H1 (cell line): Measurements from ENCODE around the gene HIC1. TPM values are rescaled to one million over a fixed set of nuclear protein-coding genes. Genes with fewer than 3 reads are reported as not detected.

Source experiments
- CTCF ChIA-PET: fragments of 300-600 bp; sonication (Branson Sonifier 250); formaldehyde crosslinking; loops from one replicate; lab custom pipeline; 2021; ENCODE audit not compliant: partially characterized antibody; lab: Charles Lee
- POLR2A ChIA-PET: fragments of 300-600 bp; sonication (Branson Sonifier 250); formaldehyde crosslinking; loops from one replicate; lab custom pipeline; 2021; ENCODE audit warnings: inconsistent platforms; ENCODE audit not compliant: partially characterized antibody; lab: Charles Lee
- DNase-seq, 2 experiments: peaks; one replicate each; pipeline versions ENCODE4 v3.0.0 to v3.0.0-alpha.2; 2010 to 2022; ENCODE audit warnings: low spot score in 2 of 2, low read depth in 1 of 2, mixed read lengths in 1 of 2
- FAIRE-seq: peaks from 2 replicates; lab custom pipeline; 2011; peaks lifted over from hg19 to GRCh38; lab: Jason Lieb, UNC
- H2AFZ ChIP-seq: 2 replicates; pipeline ENCODE4 v1.8.1; 2012; ENCODE audit warnings: low read length, inconsistent platforms
- H2AK5ac ChIP-seq: 2 replicates; pipeline ENCODE4 v1.6.1; 2013; ENCODE audit warnings: low read depth, low read length
- H2BK120ac ChIP-seq: replicated peaks from 2 replicates; pipeline ENCODE3; 2013; ENCODE audit warnings: low read depth, low read length, inconsistent platforms
- H2BK12ac ChIP-seq: 2 replicates; pipeline ENCODE4 v1.6.1; 2013; ENCODE audit warnings: low read depth, low read length
- H2BK15ac ChIP-seq: 2 replicates; pipeline ENCODE4 v1.6.1; 2013; ENCODE audit warnings: low read length
- H2BK20ac ChIP-seq: 2 replicates; pipeline ENCODE4 v1.6.1; 2013; ENCODE audit warnings: low read length
- H2BK5ac ChIP-seq: 2 replicates; pipeline ENCODE4 v1.6.1; 2013; ENCODE audit warnings: low read depth, low read length
- H3K14ac ChIP-seq: 2 replicates; pipeline ENCODE4 v1.6.1; 2013; ENCODE audit warnings: inconsistent platforms; ENCODE audit not compliant: insufficient read length
- H3K18ac ChIP-seq: 2 replicates; pipeline ENCODE4 v1.6.1; 2013; ENCODE audit warnings: low read length; ENCODE audit errors: extremely low read depth
- H3K23ac ChIP-seq: 2 replicates; pipeline ENCODE4 v1.6.1; 2013; ENCODE audit warnings: inconsistent platforms; ENCODE audit not compliant: insufficient read length
- H3K23me2 ChIP-seq: 2 replicates; pipeline ENCODE4 v1.6.1; 2013; ENCODE audit warnings: low read depth, low read length
- H3K27ac ChIP-seq: 2 replicates; pipeline ENCODE4 v1.6.1; 2011; ENCODE audit warnings: low read depth, low read length, inconsistent platforms
- H3K27me3 ChIP-seq, 4 experiments: replicated peaks in 1 of 4; 1 replicate in 1 of 4; 2 replicates in 3 of 4; pipeline versions ENCODE4 v1.6.1 to v1.8.1; 2011 to 2013; ENCODE audit warnings: low read length in 3 of 4, mild to moderate bottlenecking in 3 of 4, inconsistent platforms in 2 of 4, mixed read lengths in 2 of 4, moderate library complexity in 1 of 4; ENCODE audit not compliant: control insufficient read depth in 3 of 4, insufficient read depth in 3 of 4; ENCODE audit errors: extremely low read depth in 1 of 4
- H3K36me3 ChIP-seq, 4 experiments: 2 replicates each; pipeline versions ENCODE4 v1.6.1 to v1.8.1; 2011 to 2013; ENCODE audit warnings: mild to moderate bottlenecking in 4 of 4, low read length in 3 of 4, moderate library complexity in 2 of 4, control low read depth in 1 of 4, inconsistent platforms in 1 of 4; ENCODE audit not compliant: insufficient read depth in 4 of 4, control insufficient read depth in 2 of 4
- H3K4ac ChIP-seq: replicated peaks from 2 replicates; pipeline ENCODE3; 2013; ENCODE audit warnings: low read length, low read depth, mixed read lengths, inconsistent platforms; ENCODE audit not compliant: insufficient read length
- H3K4me1 ChIP-seq, 4 experiments: replicated peaks in 1 of 4; 1 replicate in 1 of 4; 2 replicates in 3 of 4; pipeline versions ENCODE4 v1.6.1 to v1.8.1; 2011 to 2013; ENCODE audit warnings: low read length in 3 of 4, inconsistent platforms in 2 of 4, mixed read lengths in 1 of 4; ENCODE audit not compliant: insufficient read depth in 4 of 4, control insufficient read depth in 3 of 4
- H3K4me2 ChIP-seq, 2 experiments: 2 replicates each; pipeline versions ENCODE4 v1.6.1 to v1.8.1; 2011 to 2013; ENCODE audit warnings: low read depth in 2 of 2, low read length in 2 of 2, control low read depth in 1 of 2, inconsistent platforms in 1 of 2, mild to moderate bottlenecking in 1 of 2; ENCODE audit not compliant: insufficient read depth in 1 of 2
- H3K4me3 ChIP-seq, 4 experiments: fragments of 200-600, 300-600 bp in 1 of 4; sonication (generic), shearing (Covaris generic), sonication (Bioruptor Twin) in 1 of 4; 2 replicates each; pipeline versions ENCODE4 v1.5.1 to v1.8.1; 2011 to 2016; ENCODE audit warnings: low read length in 4 of 4, low read depth in 3 of 4, control low read depth in 2 of 4, inconsistent platforms in 2 of 4, mild to moderate bottlenecking in 2 of 4, mixed read lengths in 1 of 4, moderate library complexity in 1 of 4; ENCODE audit not compliant: insufficient read depth in 2 of 4; ENCODE audit errors: extremely low read depth in 1 of 4
- H3K56ac ChIP-seq: replicated peaks from 2 replicates; pipeline ENCODE3; 2013; ENCODE audit warnings: low read depth, mild to moderate bottlenecking, mixed read lengths, low read length, inconsistent platforms; ENCODE audit not compliant: insufficient read length
- H3K79me1 ChIP-seq: 2 replicates; pipeline ENCODE4 v1.6.1; 2013; ENCODE audit warnings: low read depth, low read length, control low read depth
- H3K79me2 ChIP-seq, 2 experiments: 2 replicates each; pipeline versions ENCODE4 v1.6.1 to v1.8.1; 2012 to 2013; ENCODE audit warnings: low read length in 2 of 2, mild to moderate bottlenecking in 2 of 2, inconsistent platforms in 1 of 2; ENCODE audit not compliant: insufficient read depth in 2 of 2, control insufficient read depth in 1 of 2
- H3K9ac ChIP-seq, 4 experiments: replicated peaks in 1 of 4; 1 replicate in 1 of 4; 2 replicates in 3 of 4; pipeline versions ENCODE4 v1.6.1 to v1.8.1; 2011 to 2013; ENCODE audit warnings: low read depth in 3 of 4, low read length in 3 of 4, control low read depth in 2 of 4, mild to moderate bottlenecking in 2 of 4, moderate library complexity in 2 of 4, inconsistent platforms in 1 of 4; ENCODE audit errors: extremely low read depth in 1 of 4
- H3K9me3 ChIP-seq, 2 experiments: 2 replicates each; pipeline versions ENCODE4 v1.6.1 to v1.8.1; 2012 to 2013; ENCODE audit warnings: mild to moderate bottlenecking in 2 of 2, moderate library complexity in 2 of 2, control low read depth in 1 of 2, inconsistent platforms in 1 of 2, low read depth in 1 of 2, low read length in 1 of 2, mixed read lengths in 1 of 2; ENCODE audit not compliant: insufficient read depth in 2 of 2
- H4K20me1 ChIP-seq, 2 experiments: replicated peaks in 1 of 2; 2 replicates each; pipeline versions ENCODE3 to v1.8.1; 2011 to 2013; ENCODE audit warnings: inconsistent platforms in 2 of 2, low read length in 2 of 2, mild to moderate bottlenecking in 1 of 2; ENCODE audit not compliant: insufficient read depth in 2 of 2, control insufficient read depth in 1 of 2
- H4K5ac ChIP-seq: 2 replicates; pipeline ENCODE4 v1.6.1; 2013; ENCODE audit warnings: low read length, low read depth, mixed read lengths, inconsistent platforms; ENCODE audit not compliant: insufficient read length
- H4K8ac ChIP-seq: 2 replicates; pipeline ENCODE4 v1.8.0; 2013; ENCODE audit warnings: mild to moderate bottlenecking, moderate library complexity, low read length, inconsistent platforms; ENCODE audit not compliant: insufficient read depth; ENCODE audit errors: extremely low read depth
- H4K91ac ChIP-seq: replicated peaks from 2 replicates; pipeline ENCODE3; 2013; ENCODE audit warnings: low read length, mixed read lengths, inconsistent platforms; ENCODE audit not compliant: insufficient read length
- E2F6 ChIP-seq: IDR thresholded peaks from 2 replicates; pipeline ENCODE4 v1.6.1; 2012; ENCODE audit warnings: inconsistent platforms
- RBBP5 ChIP-seq: IDR thresholded peaks from 2 replicates; pipeline ENCODE4 v1.7.1; 2012; ENCODE audit warnings: low read depth, mild to moderate bottlenecking, inconsistent platforms, low read length, moderate library complexity, borderline replicate concordance
- WGBS, 2 experiments: shearing (Covaris generic) in 1 of 2; methylation state at CpG; one replicate each; pipeline versions ENCODE4 v1.1.6 to v1.1.7; 2013 to 2015; ENCODE audit warnings: low lambda C conversion rate in 2 of 2, mixed read lengths in 2 of 2, inconsistent platforms in 1 of 2, low coverage in 1 of 2, missing lambda C conversion rate in 1 of 2; ENCODE audit not compliant: insufficient replicate concordance in 2 of 2, insufficient coverage in 1 of 2, insufficient read length in 1 of 2; ENCODE audit errors: extremely low coverage in 1 of 2, missing lambda C conversion rate in 1 of 2; 5-methylcytosine and 5-hydroxymethylcytosine counted together
- polyA plus RNA-seq, 7 experiments: library from polyadenylated mRNA; depleted of rRNA in 3 of 7; stranded (reverse) in 5 of 7; unstranded in 2 of 7; fragments of >200 nt in 5 of 7; fragments of 200-250 nt in 2 of 7; gene quantifications; 1 replicate in 5 of 7; 2 replicates in 1 of 7; 4 replicates in 1 of 7; pipeline versions ENCODE4 v1.2.1 to v1.2.3, GENCODE V29; 2011 to 2013; ENCODE audit warnings: missing spikeins in 2 of 7, mixed read lengths in 2 of 7
- total RNA-seq: library from RNA; stranded (reverse); fragmentation: NEBNext Ultra II Directional; extraction: Animal tissue kit (Norgen Biotek cat#: 25700); gene quantifications from 2 replicates; pipeline ENCODE4 v1.2.1, GENCODE V29; 2021

Gene HIC1
- total and polyA plus RNA-seq, 2 of the 8 experiments (the other 6 are each of a cell fraction or from before 2014, with no cell fraction given), result 0.06 to 0.09 TPM

- no peak overlapping the region for H3K4me3 ChIP-seq
- peaks cover 2 to 4% of the 10 kb centered on the region in 2 experiments for H4K20me1 ChIP-seq
- H3K79me1 ChIP-seq, result no peaks in the 10 kb centered on the region
- H3K4me2 ChIP-seq, result no peak overlapping the region
- H3K4ac ChIP-seq, result no peak overlapping the region
- no peaks in the 10 kb centered on the region for H3K79me2 ChIP-seq
- H3K9ac ChIP-seq, result no peak overlapping the region
- TF ChIP-seq E2F6 (no peak), RBBP5 (no peak)
- H3K27me3 ChIP-seq, result no peaks in the 10 kb centered on the region
- H2BK20ac ChIP-seq, result no peak overlapping the region
- H3K18ac ChIP-seq, result no peak overlapping the region; the same call in 1 of the 2 replicates
- H4K8ac ChIP-seq, result no peak overlapping the region
- FAIRE-seq, result no peak
- no peak overlapping the region for H2BK12ac ChIP-seq
- no peak overlapping the region for H2AFZ ChIP-seq
- POLR2A ChIA-PET, result no interaction called here
- H3K14ac ChIP-seq, result no peak overlapping the region
- CTCF ChIA-PET, result interaction anchor here (0.9 to 11.7 kb wide), 13 partner anchors 10 to 170 kb away, joined by 3 to 122 read pairs (median 4); partner anchors contain the start of gene HIC1
- H3K23me2 ChIP-seq, result no peaks in the 10 kb centered on the region
- no peak overlapping the region for H3K56ac ChIP-seq
- DNase-seq, result no peak
- no peak overlapping the region for H2BK5ac ChIP-seq
- no peaks in the 10 kb centered on the region for H3K9me3 ChIP-seq
- peaks cover 2 to 15% (median 5%) of the 10 kb centered on the region in 4 experiments; a peak in 6 of 7 replicates for H3K4me1 ChIP-seq
- no peak overlapping the region for H4K5ac ChIP-seq
- peaks cover 0 to 7% (median 0%) of the 10 kb centered on the region in 4 experiments; a peak in 3 of 8 replicates for H3K36me3 ChIP-seq
- no peak overlapping the region for H2BK120ac ChIP-seq
- H4K91ac ChIP-seq, result no peak overlapping the region
- H3K27ac ChIP-seq, result no peak overlapping the region
- no peak overlapping the region for H2BK15ac ChIP-seq
- 92% methylated on average over 5 of the region's 10 CpGs; no CpG with 5 or more reads in 1 of the 2 experiments for WGBS, 2 experiments
- no peak overlapping the region for H2AK5ac ChIP-seq
- H3K23ac ChIP-seq, result no peak overlapping the region
Observed at GRCh38 chr17:2074919-2075318, 20.0 kb downstream of the HIC1 start.
